ENCODE measurements around the gene AASDHPPT. TPM values are rescaled to one million over a fixed set of nuclear protein-coding genes. Genes with fewer than 3 reads are reported as not detected.

The AASDHPPT gene
- total RNA-seq, 1 donor from 2014 or later = 54.0 TPM

- TF ChIP-seq CTCF (conservative IDR thresholded peaks at IDR 0.05) = no peak
- H3K4me1 Mint-ChIP-seq (ENCODE audit: unreplicated experiment) = no peaks in the 10 kb centered on the region
- H3K27ac Mint-ChIP-seq = no peak overlapping the region
- no peak overlapping the region for H3K4me3 Mint-ChIP-seq
- peaks cover 3% of the 10 kb centered on the region for H3K36me3 Mint-ChIP-seq
- no peaks in the 10 kb centered on the region for H3K27me3 Mint-ChIP-seq
- no peaks in the 10 kb centered on the region for H3K9me3 Mint-ChIP-seq
- DNase-seq (ENCODE audit: extremely low spot score, unreplicated experiment) = no peak
Measured at GRCh38 chr11:106061249-106061784, 16.1 kb upstream of the AASDHPPT start.

- DNase-seq (ENCODE audit: extremely low spot score, unreplicated experiment) = no peak
- Mint-ChIP-seq H3K27me3 (no peaks in the 10 kb centered on the region), H3K4me3 (no peak overlapping the region), H3K27ac (no peak overlapping the region), H3K9me3 (no peaks in the 10 kb centered on the region), H3K36me3 (peaks cover 3% of the 10 kb centered on the region), H3K4me1 (ENCODE audit: unreplicated experiment) (no peaks in the 10 kb centered on the region)
- no peak for TF ChIP-seq CTCF (conservative IDR thresholded peaks at IDR 0.05)
Measured at GRCh38 chr11:106061954-106062949, 15.2 kb upstream of the AASDHPPT start.

- Mint-ChIP-seq H3K9me3 (no peaks in the 10 kb centered on the region), H3K27ac (no peak overlapping the region), H3K4me1 (ENCODE audit: unreplicated experiment) (no peaks in the 10 kb centered on the region), H3K4me3 (no peak overlapping the region), H3K27me3 (no peaks in the 10 kb centered on the region), H3K36me3 (no peaks in the 10 kb centered on the region)
- DNase-seq (ENCODE audit: extremely low spot score, unreplicated experiment) = no peak
- no peak for TF ChIP-seq CTCF (conservative IDR thresholded peaks at IDR 0.05)
Measured at GRCh38 chr11:106063009-106063408, 14.5 kb upstream of the AASDHPPT start.

- TF ChIP-seq CTCF (conservative IDR thresholded peaks at IDR 0.05) = no peak
- Mint-ChIP-seq H3K4me3 (no peak overlapping the region), H3K9me3 (no peaks in the 10 kb centered on the region), H3K27me3 (no peaks in the 10 kb centered on the region), H3K27ac (no peak overlapping the region), H3K36me3 (no peaks in the 10 kb centered on the region), H3K4me1 (ENCODE audit: unreplicated experiment) (peaks cover 3% of the 10 kb centered on the region)
- no peak for DNase-seq (ENCODE audit: extremely low spot score, unreplicated experiment)
Measured at GRCh38 chr11:106070606-106071005, 6.9 kb upstream of the AASDHPPT start.

GRCh38 chr11:106072804-106073203 is 4.7 kb upstream of the AASDHPPT start:
- H3K4me3 Mint-ChIP-seq = no peak overlapping the region
- peaks cover 11% of the 10 kb centered on the region for H3K4me1 Mint-ChIP-seq (ENCODE audit: unreplicated experiment)
- H3K27ac Mint-ChIP-seq = no peak overlapping the region
- no peak for DNase-seq (ENCODE audit: extremely low spot score, unreplicated experiment)
- H3K9me3 Mint-ChIP-seq = no peaks in the 10 kb centered on the region
- H3K36me3 Mint-ChIP-seq = no peaks in the 10 kb centered on the region
- TF ChIP-seq CTCF (conservative IDR thresholded peaks at IDR 0.05) = no peak
- no peaks in the 10 kb centered on the region for H3K27me3 Mint-ChIP-seq
